ENCODE data around the gene PMFBP1.

GRCh38 chr16:72216767-72217166 is 44.8 kb upstream of the PMFBP1 start:
- TF ChIP-seq NFRKB (IDR thresholded peaks at IDR 0.05) (no peak), LEF1 (IDR thresholded peaks at IDR 0.05; ENCODE audit: borderline replicate concordance) (no peak), PKNOX1 (IDR thresholded peaks at IDR 0.05) (no peak), SUZ12 (IDR thresholded peaks at IDR 0.05) (no peak), BHLHE40 (IDR thresholded peaks at IDR 0.05; ENCODE audit: borderline replicate concordance) (no peak), HDGF (IDR thresholded peaks at IDR 0.05; ENCODE audit: borderline replicate concordance) (no peak), SP1 (IDR thresholded peaks at IDR 0.05) (no peak), FOXK2 (IDR thresholded peaks at IDR 0.05) (no peak), FOXM1 (IDR thresholded peaks at IDR 0.05; ENCODE audit: borderline replicate concordance) (no peak), ZNF384 (IDR thresholded peaks at IDR 0.05) (no peak), FOXA1 (IDR thresholded peaks at IDR 0.05) (no peak)
